GM18520 (cell line): ENCODE results near the gene TADA2B.

ENCODE experiments used
- ATAC-seq: cut with Tn5 transposase; IDR thresholded peaks from one replicate; pipeline ENCODE4 v1.9.1; 2021; ENCODE audit not compliant: unreplicated experiment

The TADA2B gene

DNA sequence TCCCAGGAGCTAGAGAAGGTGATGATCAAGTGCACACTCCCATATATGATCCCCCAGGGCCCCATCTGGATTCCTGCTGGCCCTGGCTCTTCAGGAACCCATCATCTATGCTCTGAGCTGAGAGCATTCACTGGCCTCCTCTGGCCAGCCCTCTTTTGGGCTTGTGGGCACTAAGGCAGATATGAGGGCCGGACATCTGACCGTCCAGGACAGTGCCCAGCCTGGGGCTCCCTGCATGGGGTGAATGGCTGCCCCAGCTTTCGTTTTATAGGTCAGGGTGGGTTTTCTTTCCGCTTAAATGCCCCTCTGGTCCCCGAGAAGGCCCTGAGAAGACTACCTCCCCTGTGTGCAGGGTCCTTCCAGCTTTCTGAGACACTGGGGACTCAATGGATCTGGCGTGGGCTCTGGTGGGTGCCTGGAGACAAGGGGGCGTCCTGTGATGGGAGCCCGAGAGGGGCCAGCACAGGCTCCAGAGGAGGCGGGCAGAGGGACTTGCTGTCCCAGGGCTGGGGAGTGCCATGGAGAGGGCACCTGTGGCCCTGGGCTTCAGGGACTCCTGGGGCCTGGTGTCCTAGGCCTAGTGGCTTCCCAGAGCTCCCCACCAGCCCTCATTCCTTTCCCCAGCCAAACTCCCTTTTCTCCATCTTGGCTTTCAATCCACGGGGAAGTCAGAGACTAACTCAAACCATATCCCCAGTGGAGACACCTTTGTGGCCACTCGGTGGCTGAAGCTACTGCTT, 64.2 kb downstream of the TADA2B start:
- ATAC-seq: no peak
